Lung (tissue), 12 donors: ENCODE results near the gene CCL4. TPM values are rescaled to one million over a fixed set of nuclear protein-coding genes. Genes with fewer than 3 reads are reported as not detected.
"Not testable (repeated sequence)": the region's sequence is repeated elsewhere in the genome, so short reads cannot be mapped to it uniquely, and the experiment has no call there.

ENCODE experiments used
- ATAC-seq: fragments of 200-7000 bp; cut with Tn5 transposase; one replicate; pipeline ENCODE4 v1.9.1; 2020; ENCODE audit warnings: moderate number of reproducible peaks; ENCODE audit not compliant: insufficient read depth, low FRiP score
- DNase-seq, 3 donors: peaks; one replicate each; pipeline ENCODE4 v3.0.0-alpha.2; 2013 to 2017
- H3K27ac ChIP-seq, 2 donors: one replicate each; pipeline ENCODE4 v1.5.1; 2013; ENCODE audit warnings: mild to moderate bottlenecking in 2 of 2, moderate library complexity in 2 of 2, control low read depth in 1 of 2, inconsistent platforms in 1 of 2, low read depth in 1 of 2, low read length in 1 of 2
- H3K27me3 ChIP-seq, 3 donors: one replicate each; pipeline ENCODE4 v1.5.1; 2013; ENCODE audit warnings: low read length in 2 of 3; ENCODE audit not compliant: control insufficient read depth in 3 of 3, insufficient read depth in 3 of 3
- H3K36me3 ChIP-seq, 4 donors: one replicate each; pipeline ENCODE4 v1.5.1; 2013; ENCODE audit warnings: low read length in 4 of 4, mild to moderate bottlenecking in 1 of 4, moderate library complexity in 1 of 4; ENCODE audit not compliant: control insufficient read depth in 4 of 4, insufficient read depth in 4 of 4
- H3K4me1 ChIP-seq, 5 donors: one replicate each; pipeline ENCODE4 v1.5.1; 2013; ENCODE audit warnings: low read length in 5 of 5, mild to moderate bottlenecking in 2 of 5, moderate library complexity in 1 of 5; ENCODE audit not compliant: control insufficient read depth in 5 of 5, insufficient read depth in 5 of 5
- H3K4me3 ChIP-seq: one replicate; pipeline ENCODE4 v1.5.1; 2013; ENCODE audit warnings: mild to moderate bottlenecking, control low read depth, moderate library complexity
- H3K9ac ChIP-seq, 2 donors: one replicate each; pipeline ENCODE4 v1.5.1; 2013; ENCODE audit warnings: low read length in 2 of 2, control low read depth in 1 of 2; ENCODE audit not compliant: insufficient read depth in 1 of 2
- H3K9me3 ChIP-seq, 4 donors: one replicate each; pipeline ENCODE4 v1.5.1; 2013; ENCODE audit warnings: low read length in 3 of 4, mild to moderate bottlenecking in 1 of 4, moderate library complexity in 1 of 4; ENCODE audit not compliant: control insufficient read depth in 4 of 4, insufficient read depth in 3 of 4
- CTCF ChIP-seq: IDR thresholded peaks from 2 replicates; pipeline ENCODE4 v1.5.1; 2012; ENCODE audit warnings: mild to moderate bottlenecking; ENCODE audit errors: control extremely low read depth, extremely low read depth
- WGBS, 2 donors: extraction: QIAGEN DNeasy Blood & Tissue Kit; methylation state at CpG; one replicate each; pipeline ENCODE4 v1.1.7; 2013; 5-methylcytosine and 5-hydroxymethylcytosine counted together
- polyA plus RNA-seq, 2 donors: library from polyadenylated mRNA; stranded (reverse); fragments of 200-250 nt; gene quantifications; one replicate each; pipeline ENCODE4 v1.2.1, GENCODE V29; 2013
- total RNA-seq, 2 donors: library from RNA; depleted of rRNA in 1 of 2; stranded (reverse); fragments of >200 nt in 1 of 2; gene quantifications; one replicate each; pipeline ENCODE4 v1.2.1, GENCODE V29; 2014 to 2021
- donor health status: control.
- donor health status: control.
- donor health status: Bipolar disorder and iron deficiency.
- donor health status: healthy.
- donor health status: DM: yes; HTN: yes; CAD: no.

CCL4 gene
- total and polyA plus RNA-seq, 4 donors: 8.3 to 502 (median 21.1) TPM

GRCh38 chr17:36083691-36084090, 19.9 kb upstream of the CCL4 start:
- H3K4me3 ChIP-seq, H3K27me3 ChIP-seq, H3K9me3 ChIP-seq, H3K36me3 ChIP-seq, H3K9ac ChIP-seq, H3K4me1 ChIP-seq, H3K27ac ChIP-seq, DNase-seq, ATAC-seq: not testable (repeated sequence)
- 87 to 88% methylated on average over 2 of the region's 2 CpGs for WGBS, 2 donors

GRCh38 chr17:36085765-36086164, 17.9 kb upstream of the CCL4 start:
- TF ChIP-seq CTCF: no peak
- Histone ChIP-seq H3K9me3 (no peaks in the 10 kb centered on the region), H3K4me1 (peaks cover 0 to 8% (median 3%) of the 10 kb centered on the region in 5 donors), H3K27me3 (peaks cover 0 to 6% (median 0%) of the 10 kb centered on the region in 3 donors), H3K9ac (no peak overlapping the region), H3K27ac (no peak overlapping the region), H3K4me3 (no peak overlapping the region), H3K36me3 (no peaks in the 10 kb centered on the region)
- 15 to 35% methylated on average over 1 of the region's 1 CpG for WGBS, 2 donors
- ATAC-seq: no peak
- peak in 2 of 3 donors; percentile 38 to 73 for DNase-seq

GRCh38 chr17:36086791-36087190, 16.8 kb upstream of the CCL4 start:
- ATAC-seq: no peak
- 81 to 84% methylated on average over 1 of the region's 1 CpG for WGBS, 2 donors

GRCh38 chr17:36087471-36087870, 16.2 kb upstream of the CCL4 start:
- not testable (repeated sequence) for H3K4me1 ChIP-seq, H3K9me3 ChIP-seq, H3K27ac ChIP-seq, H3K4me3 ChIP-seq, H3K9ac ChIP-seq, DNase-seq, ATAC-seq, H3K27me3 ChIP-seq, H3K36me3 ChIP-seq
- no CpG with 5 or more reads among the region's 3 CpGs for WGBS, 2 donors

More at GRCh38 chr17:36086791-36087190, 16.8 kb upstream of the CCL4 start:
- no peak overlapping the region for H3K9ac ChIP-seq
- H3K9me3 ChIP-seq: no peaks in the 10 kb centered on the region
- peaks cover 0 to 8% (median 3%) of the 10 kb centered on the region in 5 donors for H3K4me1 ChIP-seq
- no peak for DNase-seq
- no peak for TF ChIP-seq CTCF
- H3K36me3 ChIP-seq: no peaks in the 10 kb centered on the region
- H3K27ac ChIP-seq: no peak overlapping the region
- peaks cover 0 to 6% (median 0%) of the 10 kb centered on the region in 3 donors for H3K27me3 ChIP-seq
- H3K4me3 ChIP-seq: no peak overlapping the region

GRCh38 chr17:36087897-36088572, 15.6 kb upstream of the CCL4 start:
- H3K4me3 ChIP-seq: not testable (repeated sequence)
- 84 to 89% methylated on average over 9 to 10 of the region's 10 CpGs for WGBS, 2 donors

More at GRCh38 chr17:36087897-36088572, 15.6 kb upstream of the CCL4 start:
- H3K27ac ChIP-seq, H3K9ac ChIP-seq, H3K36me3 ChIP-seq, H3K4me1 ChIP-seq, H3K9me3 ChIP-seq, DNase-seq, ATAC-seq, H3K27me3 ChIP-seq: not testable (repeated sequence)
